Stomach (tissue), 4 donors: ENCODE data around the gene NUMA1.
A peak's percentile ranks its signal among the peaks of the same experiment; 100 is the strongest.

Experiments
- CTCF ChIP-seq, 7 experiments: fragments of 450-650 bp in 4 of 7; fragments of 200-600 bp in 3 of 7; sonication (generic) in 3 of 7; IDR thresholded peaks; one replicate each; pipeline ENCODE4 v1.5.1; 2016 to 2019; ENCODE audit warnings: antibody characterized with exemption in 7 of 7, control low read depth in 2 of 7, mild to moderate bottlenecking in 1 of 7
- EP300 ChIP-seq: sonication (generic); formaldehyde crosslinking; IDR thresholded peaks from one replicate; pipeline ENCODE4 v1.6.1; 2017; ENCODE audit warnings: antibody characterized with exemption
- POLR2A ChIP-seq, 4 donors: fragments of 450-650 bp; IDR thresholded peaks; one replicate each; pipeline ENCODE4 v1.6.1; 2016; ENCODE audit warnings: antibody characterized with exemption in 4 of 4, control low read depth in 2 of 4, mild to moderate bottlenecking in 1 of 4, moderate library complexity in 1 of 4
- POLR2AphosphoS5 ChIP-seq, 3 donors: sonication (generic); formaldehyde crosslinking; IDR thresholded peaks; one replicate each; pipeline ENCODE4 v1.6.1; 2016; ENCODE audit warnings: antibody characterized with exemption in 3 of 3

- TF ChIP-seq CTCF (IDR thresholded peaks at IDR 0.05) (no peak), POLR2A (IDR thresholded peaks at IDR 0.05) (no peak), POLR2AphosphoS5 (IDR thresholded peaks at IDR 0.05) (peak in 1 of 3 donors; percentile 11), EP300 (no peak)
Measured at GRCh38 chr11:71998649-71999310, 81.6 kb downstream of the NUMA1 start, which contains the start of gene IL18BP.
